ENCODE data around the gene C1QTNF1. TPM values are rescaled to one million over a fixed set of nuclear protein-coding genes. Genes with fewer than 3 reads are reported as not detected.
A peak's percentile ranks its signal among the peaks of the same experiment; 100 is the strongest.

The C1QTNF1 gene
- total RNA-seq, 6 experiments from 2014 or later, result 8.0 to 15.0 (median 8.6) TPM

GRCh38 chr17:79022507-79022991 is 1.4 kb upstream of the C1QTNF1 start:
- Mint-ChIP-seq H3K27ac (no peak overlapping the region), H3K4me3 (no peak overlapping the region), H3K4me1 (ENCODE audit: low read depth) (peaks cover 47% of the 10 kb centered on the region), H3K36me3 (ENCODE audit: low read depth) (peaks cover 4% of the 10 kb centered on the region; the same call in 1 of the 2 replicates), H3K9me3 (no peaks in the 10 kb centered on the region), H3K27me3 (ENCODE audit: insufficient read depth) (peaks cover 4% of the 10 kb centered on the region; the same call in 1 of the 2 replicates)
- DNase-seq, result no peak
- TF ChIP-seq CTCF (IDR thresholded peaks at IDR 0.05), result no peak

GRCh38 chr17:79023180-79023705 is 726 bp upstream of the C1QTNF1 start:
- TF ChIP-seq CTCF (IDR thresholded peaks at IDR 0.05), result no peak
- Mint-ChIP-seq H3K36me3 (ENCODE audit: low read depth) (peaks cover 4% of the 10 kb centered on the region; the same call in 1 of the 2 replicates), H3K4me1 (ENCODE audit: low read depth) (peaks cover 54% of the 10 kb centered on the region), H3K9me3 (no peaks in the 10 kb centered on the region), H3K27me3 (ENCODE audit: insufficient read depth) (peaks cover 4% of the 10 kb centered on the region; the same call in 1 of the 2 replicates), H3K4me3 (peak overlapping the region; percentile 94), H3K27ac (no peak overlapping the region)
- DNase-seq, result no peak

GRCh38 chr17:79024901-79025737 is 1.1 kb downstream of the C1QTNF1 start:
- Mint-ChIP-seq H3K9me3 (no peaks in the 10 kb centered on the region), H3K27ac (peak overlapping the region; percentile 76), H3K36me3 (ENCODE audit: low read depth) (peaks cover 4% of the 10 kb centered on the region; the same call in 1 of the 2 replicates), H3K27me3 (ENCODE audit: insufficient read depth) (peaks cover 4% of the 10 kb centered on the region; the same call in 1 of the 2 replicates), H3K4me3 (peak overlapping the region; percentile 94), H3K4me1 (ENCODE audit: low read depth) (peaks cover 55% of the 10 kb centered on the region)
- no peak; the same call in 1 of the 2 replicates for TF ChIP-seq CTCF (IDR thresholded peaks at IDR 0.05)
- peak; percentile 33 for DNase-seq

- peak overlapping the region; percentile 92 for H3K27ac Mint-ChIP-seq
- H3K4me3 Mint-ChIP-seq, result peak overlapping the region; percentile 72
- no peaks in the 10 kb centered on the region for H3K9me3 Mint-ChIP-seq
- DNase-seq, result peak; percentile 82
- H3K27me3 Mint-ChIP-seq (ENCODE audit: insufficient read depth), result peaks cover 4% of the 10 kb centered on the region; the same call in 1 of the 2 replicates
- peaks cover 43% of the 10 kb centered on the region for H3K4me1 Mint-ChIP-seq (ENCODE audit: low read depth)
- peaks cover 4% of the 10 kb centered on the region; the same call in 1 of the 2 replicates for H3K36me3 Mint-ChIP-seq (ENCODE audit: low read depth)
- TF ChIP-seq CTCF (IDR thresholded peaks at IDR 0.05), result no peak
These were observed 2.7 kb downstream of the C1QTNF1 start for GRCh38 chr17:79026376-79027273.

All from HFFc6 (cell line).